ENCODE results near the gene KLHL33.

Gene KLHL33

DNA sequence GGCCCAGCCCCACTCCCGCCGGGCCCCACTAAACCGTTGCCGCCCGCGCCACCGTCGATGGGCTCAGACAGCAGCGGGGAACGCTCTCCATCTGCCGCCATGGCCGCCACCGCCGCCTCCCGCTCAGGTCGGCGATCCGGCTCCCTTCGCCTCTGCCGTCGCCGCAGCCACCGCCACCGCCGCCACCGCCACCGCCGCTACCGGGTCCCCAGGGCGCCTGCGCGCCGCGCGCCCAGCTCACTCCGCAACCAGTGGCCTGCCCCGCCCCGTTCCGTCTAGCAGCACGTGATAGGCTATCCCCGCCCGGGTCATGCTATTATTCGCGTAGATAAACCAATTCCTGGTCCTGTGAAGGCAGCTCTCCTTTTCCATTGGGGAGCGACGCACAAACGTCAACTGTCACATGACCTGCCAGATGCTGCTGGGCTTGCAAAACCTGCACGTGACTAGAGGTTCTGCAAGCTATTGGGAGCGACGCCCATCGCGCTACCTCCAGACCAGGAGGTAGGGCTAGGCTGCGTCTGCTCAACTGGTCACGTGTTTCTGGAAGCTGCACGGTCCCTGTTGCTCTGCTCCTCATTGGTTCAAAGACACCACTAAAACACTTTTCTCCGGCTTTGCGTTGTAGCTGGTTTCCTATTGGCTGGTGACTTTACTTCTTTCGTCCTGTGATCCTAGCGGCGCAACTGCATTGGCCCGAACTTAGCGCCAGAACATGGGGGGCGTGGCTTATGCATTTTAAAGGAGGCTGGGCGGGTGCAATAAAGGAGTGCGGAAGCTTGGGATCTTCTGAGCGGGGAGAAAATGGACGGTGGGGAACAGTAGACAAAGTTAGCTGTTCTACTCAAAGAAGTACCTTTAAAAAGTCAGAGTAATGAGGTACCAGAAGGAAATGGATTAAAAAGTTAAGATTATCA is 25.5 kb upstream of the KLHL33 start, which contains the start of gene PIP4P1:
Gene PIP4P1 (minus strand): TSS at position 210 of the 917 bp plus-strand sequence. CDS start 109 bp downstream, at position 101.
- Histone ChIP-seq H3K9me3 (ENCODE audit: control insufficient read depth, insufficient read depth, low read depth, low read length) (no peaks in the 10 kb centered on the region), H3K36me3 (ENCODE audit: control insufficient read depth in 2 of 2, insufficient read depth in 1 of 2, low read length in 2 of 2) (peaks cover 22 to 41% of the 10 kb centered on the region in 2 experiments; a peak in 2 of 3 replicates), H3K4me1 (ENCODE audit: control insufficient read depth, insufficient read depth, low read length) (peaks cover 10% of the 10 kb centered on the region), H3K4me3 (ENCODE audit: low read depth, low read length) (peak within 1 kb of the TSS; percentile 85), H3K27ac (ENCODE audit: extremely low read depth, low read depth, low read length) (peak within 1 kb of the TSS; percentile 83)
- CTCF ChIA-PET = interaction anchor here (0.5 to 1.4 kb wide), 6 partner anchors 9 to 147 kb away, joined by 3 to 10 read pairs (median 4); no protein-coding TSS in a partner anchor
- POLR2A ChIA-PET = interaction anchor here (0.5 to 2.6 kb wide), 22 partner anchors 8 to 1048 kb away, joined by 3 to 55 read pairs (median 4); partner anchors contain the start of genes CCNB1IP1, PARP2, PNP and RNASE4
- TF ChIP-seq, protein P1, sequence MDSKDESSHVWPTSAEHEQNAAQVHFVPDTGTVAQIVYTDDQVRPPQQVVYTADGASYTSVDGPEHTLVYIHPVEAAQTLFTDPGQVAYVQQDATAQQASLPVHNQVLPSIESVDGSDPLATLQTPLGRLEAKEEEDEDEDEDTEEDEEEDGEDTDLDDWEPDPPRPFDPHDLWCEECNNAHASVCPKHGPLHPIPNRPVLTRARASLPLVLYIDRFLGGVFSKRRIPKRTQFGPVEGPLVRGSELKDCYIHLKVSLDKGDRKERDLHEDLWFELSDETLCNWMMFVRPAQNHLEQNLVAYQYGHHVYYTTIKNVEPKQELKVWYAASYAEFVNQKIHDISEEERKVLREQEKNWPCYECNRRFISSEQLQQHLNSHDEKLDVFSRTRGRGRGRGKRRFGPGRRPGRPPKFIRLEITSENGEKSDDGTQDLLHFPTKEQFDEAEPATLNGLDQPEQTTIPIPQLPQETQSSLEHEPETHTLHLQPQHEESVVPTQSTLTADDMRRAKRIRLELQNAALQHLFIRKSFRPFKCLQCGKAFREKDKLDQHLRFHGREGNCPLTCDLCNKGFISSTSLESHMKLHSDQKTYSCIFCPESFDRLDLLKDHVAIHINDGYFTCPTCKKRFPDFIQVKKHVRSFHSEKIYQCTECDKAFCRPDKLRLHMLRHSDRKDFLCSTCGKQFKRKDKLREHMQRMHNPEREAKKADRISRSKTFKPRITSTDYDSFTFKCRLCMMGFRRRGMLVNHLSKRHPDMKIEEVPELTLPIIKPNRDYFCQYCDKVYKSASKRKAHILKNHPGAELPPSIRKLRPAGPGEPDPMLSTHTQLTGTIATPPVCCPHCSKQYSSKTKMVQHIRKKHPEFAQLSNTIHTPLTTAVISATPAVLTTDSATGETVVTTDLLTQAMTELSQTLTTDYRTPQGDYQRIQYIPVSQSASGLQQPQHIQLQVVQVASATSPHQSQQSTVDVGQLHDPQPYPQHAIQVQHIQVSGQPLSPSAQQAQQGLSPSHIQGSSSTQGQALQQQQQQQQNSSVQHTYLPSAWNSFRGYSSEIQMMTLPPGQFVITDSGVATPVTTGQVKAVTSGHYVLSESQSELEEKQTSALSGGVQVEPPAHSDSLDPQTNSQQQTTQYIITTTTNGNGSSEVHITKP (tag by site-specific recombination; IDR thresholded peaks at IDR 0.05) = peak; percentile 66
- peak; percentile 99 for TF ChIP-seq ZSCAN16 (tag by site-specific recombination; IDR thresholded peaks at IDR 0.05)
- TF ChIP-seq ZNF248 (tag by site-specific recombination; IDR thresholded peaks at IDR 0.05) = no peak
- TF ChIP-seq, protein P2, sequence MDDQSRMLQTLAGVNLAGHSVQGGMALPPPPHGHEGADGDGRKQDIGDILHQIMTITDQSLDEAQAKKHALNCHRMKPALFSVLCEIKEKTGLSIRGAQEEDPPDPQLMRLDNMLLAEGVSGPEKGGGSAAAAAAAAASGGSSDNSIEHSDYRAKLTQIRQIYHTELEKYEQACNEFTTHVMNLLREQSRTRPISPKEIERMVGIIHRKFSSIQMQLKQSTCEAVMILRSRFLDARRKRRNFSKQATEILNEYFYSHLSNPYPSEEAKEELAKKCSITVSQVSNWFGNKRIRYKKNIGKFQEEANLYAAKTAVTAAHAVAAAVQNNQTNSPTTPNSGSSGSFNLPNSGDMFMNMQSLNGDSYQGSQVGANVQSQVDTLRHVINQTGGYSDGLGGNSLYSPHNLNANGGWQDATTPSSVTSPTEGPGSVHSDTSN (CRISPR knock-in tag; IDR thresholded peaks at IDR 0.05) = peak; percentile 43; the same call in 1 of the 2 replicates
- peak; percentile 29; the same call in 1 of the 2 replicates for TF ChIP-seq KLF9 (tag by site-specific recombination; IDR thresholded peaks at IDR 0.05; ENCODE audit: low read depth)
- TF ChIP-seq BCL11A (tag by site-specific recombination; IDR thresholded peaks at IDR 0.05; ENCODE audit: low read depth) = no peak
- TF ChIP-seq ZXDB (tag by site-specific recombination; IDR thresholded peaks at IDR 0.05) = no peak; the same call in none of the 2 replicates
- TF ChIP-seq IKZF3 (tag by site-specific recombination; IDR thresholded peaks at IDR 0.05) = peak; percentile 82
- peak; percentile 94 for TF ChIP-seq ZNF600 (tag by site-specific recombination; IDR thresholded peaks at IDR 0.05)
- TF ChIP-seq, protein P3, sequence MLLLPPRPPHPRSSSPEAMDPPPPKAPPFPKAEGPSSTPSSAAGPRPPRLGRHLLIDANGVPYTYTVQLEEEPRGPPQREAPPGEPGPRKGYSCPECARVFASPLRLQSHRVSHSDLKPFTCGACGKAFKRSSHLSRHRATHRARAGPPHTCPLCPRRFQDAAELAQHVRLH (tag by site-specific recombination; IDR thresholded peaks at IDR 0.05) = peak; percentile 100
- TF ChIP-seq ZNF350 (tag by site-specific recombination; IDR thresholded peaks at IDR 0.05) = peak; percentile 92
- peak; percentile 90; the same call in 1 of the 2 replicates for TF ChIP-seq HOXD13 (CRISPR knock-in tag; IDR thresholded peaks at IDR 0.05; ENCODE audit: borderline replicate concordance)
- TF ChIP-seq ZNF660 (tag by site-specific recombination; IDR thresholded peaks at IDR 0.05) = peak; percentile 37; the same call in 1 of the 2 replicates
- TF ChIP-seq ZNF404 (tag by site-specific recombination; IDR thresholded peaks at IDR 0.05) = no peak
- peak; percentile 89 for TF ChIP-seq ZBTB17 (tag by site-specific recombination; IDR thresholded peaks at IDR 0.05)
- TF ChIP-seq GLIS1 (tag by site-specific recombination; IDR thresholded peaks at IDR 0.05) = peak; percentile 64
- TF ChIP-seq, protein P4, sequence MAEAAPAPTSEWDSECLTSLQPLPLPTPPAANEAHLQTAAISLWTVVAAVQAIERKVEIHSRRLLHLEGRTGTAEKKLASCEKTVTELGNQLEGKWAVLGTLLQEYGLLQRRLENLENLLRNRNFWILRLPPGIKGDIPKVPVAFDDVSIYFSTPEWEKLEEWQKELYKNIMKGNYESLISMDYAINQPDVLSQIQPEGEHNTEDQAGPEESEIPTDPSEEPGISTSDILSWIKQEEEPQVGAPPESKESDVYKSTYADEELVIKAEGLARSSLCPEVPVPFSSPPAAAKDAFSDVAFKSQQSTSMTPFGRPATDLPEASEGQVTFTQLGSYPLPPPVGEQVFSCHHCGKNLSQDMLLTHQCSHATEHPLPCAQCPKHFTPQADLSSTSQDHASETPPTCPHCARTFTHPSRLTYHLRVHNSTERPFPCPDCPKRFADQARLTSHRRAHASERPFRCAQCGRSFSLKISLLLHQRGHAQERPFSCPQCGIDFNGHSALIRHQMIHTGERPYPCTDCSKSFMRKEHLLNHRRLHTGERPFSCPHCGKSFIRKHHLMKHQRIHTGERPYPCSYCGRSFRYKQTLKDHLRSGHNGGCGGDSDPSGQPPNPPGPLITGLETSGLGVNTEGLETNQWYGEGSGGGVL (tag by site-specific recombination; IDR thresholded peaks at IDR 0.05) = no peak
- peak; percentile 94 for TF ChIP-seq SP2 (tag by site-specific recombination; IDR thresholded peaks at IDR 0.05)
- TF ChIP-seq ZNF610 (tag by site-specific recombination; IDR thresholded peaks at IDR 0.05; ENCODE audit: borderline replicate concordance) = peak; percentile 98
- TF ChIP-seq, protein P5, sequence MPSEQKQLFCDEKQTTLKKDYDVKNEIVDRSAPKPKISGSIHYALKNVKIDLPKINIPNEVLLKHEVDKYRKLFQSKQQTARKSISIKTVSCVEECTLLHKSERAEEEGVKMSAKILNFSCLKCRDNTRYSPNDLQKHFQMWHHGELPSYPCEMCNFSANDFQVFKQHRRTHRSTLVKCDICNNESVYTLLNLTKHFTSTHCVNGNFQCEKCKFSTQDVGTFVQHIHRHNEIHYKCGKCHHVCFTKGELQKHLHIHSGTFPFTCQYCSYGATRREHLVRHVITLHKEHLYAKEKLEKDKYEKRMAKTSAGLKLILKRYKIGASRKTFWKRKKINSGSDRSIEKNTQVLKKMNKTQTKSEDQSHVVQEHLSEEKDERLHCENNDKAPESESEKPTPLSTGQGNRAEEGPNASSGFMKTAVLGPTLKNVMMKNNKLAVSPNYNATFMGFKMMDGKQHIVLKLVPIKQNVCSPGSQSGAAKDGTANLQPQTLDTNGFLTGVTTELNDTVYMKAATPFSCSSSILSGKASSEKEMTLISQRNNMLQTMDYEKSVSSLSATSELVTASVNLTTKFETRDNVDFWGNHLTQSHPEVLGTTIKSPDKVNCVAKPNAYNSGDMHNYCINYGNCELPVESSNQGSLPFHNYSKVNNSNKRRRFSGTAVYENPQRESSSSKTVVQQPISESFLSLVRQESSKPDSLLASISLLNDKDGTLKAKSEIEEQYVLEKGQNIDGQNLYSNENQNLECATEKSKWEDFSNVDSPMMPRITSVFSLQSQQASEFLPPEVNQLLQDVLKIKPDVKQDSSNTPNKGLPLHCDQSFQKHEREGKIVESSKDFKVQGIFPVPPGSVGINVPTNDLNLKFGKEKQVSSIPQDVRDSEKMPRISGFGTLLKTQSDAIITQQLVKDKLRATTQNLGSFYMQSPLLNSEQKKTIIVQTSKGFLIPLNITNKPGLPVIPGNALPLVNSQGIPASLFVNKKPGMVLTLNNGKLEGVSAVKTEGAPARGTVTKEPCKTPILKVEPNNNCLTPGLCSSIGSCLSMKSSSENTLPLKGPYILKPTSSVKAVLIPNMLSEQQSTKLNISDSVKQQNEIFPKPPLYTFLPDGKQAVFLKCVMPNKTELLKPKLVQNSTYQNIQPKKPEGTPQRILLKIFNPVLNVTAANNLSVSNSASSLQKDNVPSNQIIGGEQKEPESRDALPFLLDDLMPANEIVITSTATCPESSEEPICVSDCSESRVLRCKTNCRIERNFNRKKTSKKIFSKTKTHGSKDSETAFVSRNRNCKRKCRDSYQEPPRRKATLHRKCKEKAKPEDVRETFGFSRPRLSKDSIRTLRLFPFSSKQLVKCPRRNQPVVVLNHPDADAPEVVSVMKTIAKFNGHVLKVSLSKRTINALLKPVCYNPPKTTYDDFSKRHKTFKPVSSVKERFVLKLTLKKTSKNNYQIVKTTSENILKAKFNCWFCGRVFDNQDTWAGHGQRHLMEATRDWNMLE (tag by site-specific recombination; conservative IDR thresholded peaks at IDR 0.05; ENCODE audit: low read depth) = peak; percentile 44; the same call in 1 of the 2 replicates
- peak; percentile 78; the same call in 1 of the 2 replicates for TF ChIP-seq ZNF24 (tag by site-specific recombination; IDR thresholded peaks at IDR 0.05)
- peak; percentile 76 for TF ChIP-seq FEZF1 (tag by site-specific recombination; IDR thresholded peaks at IDR 0.05)
- peak; percentile 41; the same call in 1 of the 2 replicates for TF ChIP-seq SP7 (tag by site-specific recombination; IDR thresholded peaks at IDR 0.05)
- peak; percentile 52; the same call in 1 of the 2 replicates for TF ChIP-seq ZFP69B (tag by site-specific recombination; IDR thresholded peaks at IDR 0.05)
- TF ChIP-seq OSR2 (tag by site-specific recombination; IDR thresholded peaks at IDR 0.05) = peak; percentile 44
